HEK293 (cell line): ENCODE results near the gene EEF1B2.
A peak's percentile ranks its signal among the peaks of the same experiment; 100 is the strongest.

Experiments used
- EGR2 ChIP-seq: fragments of 450-650 bp; formaldehyde crosslinking; IDR thresholded peaks from 2 replicates; pipeline ENCODE4 v1.5.1; 2016; ENCODE audit warnings: low read depth, missing biosample characterization, missing genetic modification characterization
- ELK4 ChIP-seq: IDR thresholded peaks from 2 replicates; pipeline ENCODE4 v1.6.1; 2011; ENCODE audit warnings: mild to moderate bottlenecking, low read depth, low read length, borderline replicate concordance
- MZF1 ChIP-seq: fragments of 450-650 bp; formaldehyde crosslinking; IDR thresholded peaks from 2 replicates; pipeline ENCODE4 v1.5.1; 2017; ENCODE audit warnings: missing biosample characterization, missing genetic modification characterization, borderline replicate concordance
- PBX3 ChIP-seq: sonication (generic); formaldehyde crosslinking; IDR thresholded peaks from 2 replicates; pipeline ENCODE4 v1.8.1; 2022; ENCODE audit warnings: mild to moderate bottlenecking, moderate library complexity, missing genetic modification reagents
- PRDM4 ChIP-seq: fragments of 450-650 bp; formaldehyde crosslinking; IDR thresholded peaks from 2 replicates; pipeline ENCODE4 v1.5.1; 2017; ENCODE audit warnings: missing biosample characterization, missing genetic modification characterization
- ZBTB49 ChIP-seq: fragments of 450-650 bp; formaldehyde crosslinking; IDR thresholded peaks from 2 replicates; pipeline ENCODE4 v1.5.1; 2016; ENCODE audit warnings: missing biosample characterization, missing genetic modification characterization, low read depth
- ZBTB8A ChIP-seq: fragments of 450-650 bp; formaldehyde crosslinking; IDR thresholded peaks from 2 replicates; pipeline ENCODE4 v1.5.1; 2016; ENCODE audit warnings: missing biosample characterization, missing genetic modification characterization
- ZFHX2 ChIP-seq: fragments of 450-650 bp; formaldehyde crosslinking; conservative IDR thresholded peaks from 2 replicates; pipeline ENCODE4 v1.5.1; 2016; ENCODE audit warnings: missing biosample characterization, missing genetic modification characterization
- ZFP37 ChIP-seq: fragments of 450-650 bp; formaldehyde crosslinking; IDR thresholded peaks from 2 replicates; pipeline ENCODE4 v1.5.1; 2016; ENCODE audit warnings: missing biosample characterization, missing genetic modification characterization
- ZNF148 ChIP-seq: fragments of 450-650 bp; formaldehyde crosslinking; IDR thresholded peaks from 2 replicates; pipeline ENCODE4 v1.5.0; 2017; ENCODE audit warnings: missing biosample characterization, missing genetic modification characterization, borderline replicate concordance
- ZNF175 ChIP-seq: fragments of 450-650 bp; formaldehyde crosslinking; IDR thresholded peaks from 2 replicates; pipeline ENCODE4 v1.5.1; 2016; ENCODE audit warnings: missing biosample characterization, missing genetic modification characterization
- ZNF350 ChIP-seq: fragments of 450-650 bp; formaldehyde crosslinking; IDR thresholded peaks from 2 replicates; pipeline ENCODE4 v1.5.0; 2017; ENCODE audit warnings: missing biosample characterization, mild to moderate bottlenecking, missing genetic modification characterization
- ZNF433 ChIP-seq: fragments of 450-650 bp; formaldehyde crosslinking; IDR thresholded peaks from 2 replicates; pipeline ENCODE4 v1.5.1; 2016; ENCODE audit warnings: missing biosample characterization, missing genetic modification characterization, low read depth
- ZNF501 ChIP-seq: fragments of 450-650 bp; formaldehyde crosslinking; IDR thresholded peaks from 2 replicates; pipeline ENCODE4 v1.5.1; 2016; ENCODE audit warnings: missing biosample characterization, missing genetic modification characterization
- ZNF544 ChIP-seq: fragments of 450-650 bp; formaldehyde crosslinking; IDR thresholded peaks from 2 replicates; pipeline ENCODE4 v1.5.0; 2017; ENCODE audit warnings: missing biosample characterization, missing genetic modification characterization
- ZNF624 ChIP-seq: fragments of 450-650 bp; formaldehyde crosslinking; IDR thresholded peaks from 2 replicates; pipeline ENCODE4 v1.5.1; 2017; ENCODE audit warnings: missing biosample characterization, missing genetic modification characterization
- ZNF830 ChIP-seq: fragments of 450-650 bp; IDR thresholded peaks from 2 replicates; pipeline ENCODE4 v1.5.0; 2018; ENCODE audit warnings: missing biosample characterization, missing genetic modification characterization, low read depth, mild to moderate bottlenecking, moderate library complexity
- ZSCAN30 ChIP-seq: fragments of 450-650 bp; IDR thresholded peaks from 2 replicates; pipeline ENCODE4 v1.5.1; 2018; ENCODE audit warnings: missing biosample characterization, mild to moderate bottlenecking, missing genetic modification characterization, moderate library complexity
- TF ChIP-seq, protein P1 (sequence below): fragments of 450-650 bp; formaldehyde crosslinking; IDR thresholded peaks from 2 replicates; pipeline ENCODE4 v1.5.1; 2016; ENCODE audit warnings: missing biosample characterization, missing genetic modification characterization
- TF ChIP-seq, protein P2 (sequence below): fragments of 450-650 bp; formaldehyde crosslinking; IDR thresholded peaks from 2 replicates; pipeline ENCODE4 v1.5.1; 2016; ENCODE audit warnings: missing biosample characterization, missing genetic modification characterization
- TF ChIP-seq, protein P3 (sequence below): fragments of 450-650 bp; formaldehyde crosslinking; IDR thresholded peaks from 2 replicates; pipeline ENCODE4 v1.5.1; 2016; ENCODE audit warnings: missing biosample characterization, missing genetic modification characterization

EEF1B2 gene

GRCh38 chr2:206159346-206160124 lies at the start of gene EEF1B2, which contains the start of gene NDUFS1 (continued):
- TF ChIP-seq, protein P1, sequence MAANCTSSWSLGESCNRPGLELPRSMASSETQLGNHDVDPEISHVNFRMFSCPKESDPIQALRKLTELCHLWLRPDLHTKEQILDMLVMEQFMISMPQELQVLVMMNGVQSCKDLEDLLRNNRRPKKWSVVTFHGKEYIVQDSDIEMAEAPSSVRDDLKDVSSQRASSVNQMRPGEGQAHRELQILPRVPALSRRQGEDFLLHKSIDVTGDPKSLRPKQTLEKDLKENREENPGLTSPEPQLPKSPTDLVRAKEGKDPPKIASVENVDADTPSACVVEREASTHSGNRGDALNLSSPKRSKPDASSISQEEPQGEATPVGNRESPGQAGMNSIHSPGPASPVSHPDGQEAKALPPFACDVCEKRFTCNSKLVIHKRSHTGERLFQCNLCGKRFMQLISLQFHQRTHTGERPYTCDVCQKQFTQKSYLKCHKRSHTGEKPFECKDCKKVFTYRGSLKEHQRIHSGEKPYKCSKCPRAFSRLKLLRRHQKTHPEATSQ (tag by site-specific recombination) = no peak
- peak; percentile 70; the same call in 1 of the 2 replicates for TF ChIP-seq ZBTB8A (tag by site-specific recombination)
- TF ChIP-seq, protein P2, sequence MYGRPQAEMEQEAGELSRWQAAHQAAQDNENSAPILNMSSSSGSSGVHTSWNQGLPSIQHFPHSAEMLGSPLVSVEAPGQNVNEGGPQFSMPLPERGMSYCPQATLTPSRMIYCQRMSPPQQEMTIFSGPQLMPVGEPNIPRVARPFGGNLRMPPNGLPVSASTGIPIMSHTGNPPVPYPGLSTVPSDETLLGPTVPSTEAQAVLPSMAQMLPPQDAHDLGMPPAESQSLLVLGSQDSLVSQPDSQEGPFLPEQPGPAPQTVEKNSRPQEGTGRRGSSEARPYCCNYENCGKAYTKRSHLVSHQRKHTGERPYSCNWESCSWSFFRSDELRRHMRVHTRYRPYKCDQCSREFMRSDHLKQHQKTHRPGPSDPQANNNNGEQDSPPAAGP (tag by site-specific recombination) = no peak
- TF ChIP-seq MZF1 = no peak
- TF ChIP-seq ZNF433 (tag by site-specific recombination) = no peak
- TF ChIP-seq EGR2 (tag by site-specific recombination) = no peak
- TF ChIP-seq ZNF830 = no peak
- TF ChIP-seq ZNF501 (tag by site-specific recombination) = 0 out of 2 replicates have a peak, but pooled peaks have one; percentile 24
- TF ChIP-seq ZBTB49 = no peak
- TF ChIP-seq ZNF624 = no peak
- TF ChIP-seq ZFP37 (tag by site-specific recombination) = no peak
- TF ChIP-seq ZNF148 (tag by site-specific recombination) = no peak
- no peak for TF ChIP-seq ZNF175 (tag by site-specific recombination)
- TF ChIP-seq PBX3 (CRISPR knock-in tag) = no peak
- TF ChIP-seq ZFHX2 (tag by site-specific recombination) = 0 out of 2 replicates have a peak, but pooled peaks have one; percentile 5
- TF ChIP-seq PRDM4 (tag by site-specific recombination) = no peak
- TF ChIP-seq, protein P3, sequence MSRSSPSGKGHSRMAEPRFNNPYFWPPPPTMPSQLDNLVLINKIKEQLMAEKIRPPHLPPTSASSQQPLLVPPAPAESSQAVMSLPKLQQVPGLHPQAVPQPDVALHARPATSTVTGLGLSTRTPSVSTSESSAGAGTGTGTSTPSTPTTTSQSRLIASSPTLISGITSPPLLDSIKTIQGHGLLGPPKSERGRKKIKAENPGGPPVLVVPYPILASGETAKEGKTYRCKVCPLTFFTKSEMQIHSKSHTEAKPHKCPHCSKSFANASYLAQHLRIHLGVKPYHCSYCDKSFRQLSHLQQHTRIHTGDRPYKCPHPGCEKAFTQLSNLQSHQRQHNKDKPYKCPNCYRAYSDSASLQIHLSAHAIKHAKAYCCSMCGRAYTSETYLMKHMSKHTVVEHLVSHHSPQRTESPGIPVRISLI (tag by site-specific recombination) = no peak
- TF ChIP-seq ZSCAN30 (tag by site-specific recombination) = no peak; the same call in 1 of the 2 replicates
- no peak for TF ChIP-seq ZNF350
- TF ChIP-seq ELK4 = peak; percentile 99
- no peak for TF ChIP-seq ZNF544
